Stromal cell of bone marrow (primary cell): Measurements from ENCODE around the gene TSPEAR.

Experiments
- DNase-seq: peaks from one replicate; pipeline ENCODE4 v3.0.0-alpha.2; 2012; ENCODE audit warnings: low read depth

Gene TSPEAR

DNA sequence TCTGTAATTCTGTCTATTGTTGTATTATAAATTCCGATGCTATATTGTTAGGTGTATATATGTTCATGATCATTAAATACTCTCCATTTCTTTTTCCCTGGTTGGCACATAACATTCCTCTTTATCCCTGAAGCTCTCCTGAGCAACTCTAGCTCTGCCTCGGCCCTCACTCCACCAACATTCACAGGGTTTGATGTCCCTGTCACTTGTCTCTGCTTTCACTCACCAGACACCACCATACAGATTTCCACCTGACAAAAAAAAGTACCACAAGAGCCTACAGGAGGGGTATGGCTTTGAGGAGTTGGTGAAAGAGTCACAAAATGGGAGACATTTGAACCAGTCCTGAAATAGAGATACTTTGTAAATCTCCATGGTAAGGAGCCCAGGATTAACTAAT is 8.8 kb upstream of the TSPEAR start:
- DNase-seq: no peak

GRCh38 chr21:44718571-44718970 is 7.2 kb upstream of the TSPEAR start:
- no peak for DNase-seq

- DNase-seq: no peak
Observed at GRCh38 chr21:44718093-44718492, 6.7 kb upstream of the TSPEAR start.

GRCh38 chr21:44716984-44717383 is 5.6 kb upstream of the TSPEAR start:
- DNase-seq: no peak

DNA sequence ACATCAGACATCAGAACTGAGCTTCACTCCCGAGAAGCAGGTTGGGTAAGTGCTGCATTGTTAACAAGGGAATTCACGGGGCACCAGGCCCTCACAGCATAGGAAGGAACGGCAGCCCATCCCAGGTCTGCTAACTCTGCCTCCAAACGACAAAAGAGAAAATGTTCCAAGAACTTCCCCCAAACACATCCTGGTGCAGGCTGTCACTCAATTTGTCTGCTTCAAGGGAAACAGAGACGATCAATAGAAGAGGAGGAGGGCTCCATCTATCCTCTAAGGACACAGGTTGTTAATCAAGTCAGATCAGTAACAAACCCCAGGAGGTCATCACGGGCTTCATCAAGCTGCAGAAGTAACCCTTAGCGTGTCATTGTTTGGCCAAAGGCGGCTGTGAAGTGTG is 3.5 kb upstream of the TSPEAR start:
- no peak for DNase-seq

- no peak for DNase-seq
Observed at GRCh38 chr21:44713846-44714245, 2.5 kb upstream of the TSPEAR start.

DNA sequence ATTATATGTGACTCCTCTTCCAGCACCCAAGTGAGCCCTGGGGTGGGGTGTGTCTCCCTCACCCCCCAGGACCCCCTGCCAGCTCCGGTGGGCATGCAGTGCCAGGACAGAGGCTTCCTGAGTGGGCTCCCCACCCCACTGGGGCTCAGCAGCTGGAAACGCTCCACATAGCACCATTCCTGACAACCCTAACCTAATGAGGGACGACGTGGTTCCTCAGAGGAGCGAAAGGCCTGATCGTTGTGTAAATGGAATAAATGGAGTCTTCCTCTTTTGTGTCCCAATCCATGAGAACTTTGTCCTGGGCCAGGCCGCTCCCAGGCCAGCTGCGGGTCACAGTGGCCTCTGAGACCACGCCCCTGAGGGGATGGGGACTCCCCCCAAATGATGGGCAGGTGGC is 1.8 kb upstream of the TSPEAR start:
- no peak for DNase-seq

- no peak for DNase-seq
Observed at GRCh38 chr21:44712203-44713028, 1.0 kb upstream of the TSPEAR start.

DNA sequence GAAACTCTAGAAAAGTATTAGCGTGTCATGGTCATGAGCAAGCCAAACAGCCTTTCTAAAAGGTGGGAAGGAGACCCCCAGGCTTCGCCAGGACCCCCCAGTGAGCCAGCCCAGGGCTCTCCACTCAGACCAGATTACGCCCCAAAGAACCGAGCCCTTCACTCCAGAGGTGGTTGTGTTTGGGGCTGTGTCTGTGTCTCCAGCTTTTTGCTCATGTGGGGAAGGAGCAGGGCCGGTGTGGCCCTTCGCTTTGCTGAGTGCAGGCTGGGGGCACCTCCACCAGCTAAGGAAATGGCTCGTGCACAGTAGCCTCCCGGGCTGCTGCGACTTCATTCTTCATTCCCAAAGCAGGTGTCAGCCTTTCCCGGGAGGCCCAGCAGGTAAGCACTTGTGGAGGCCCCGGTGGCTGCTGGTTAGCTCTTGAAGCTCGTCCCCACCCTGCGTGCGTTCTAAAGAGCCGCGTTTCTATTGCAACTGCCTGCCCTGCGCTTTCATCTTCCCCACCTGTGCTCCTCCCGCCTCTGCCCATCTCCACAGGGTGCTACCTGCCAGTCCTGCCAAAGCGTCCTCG is 531 bp downstream of the TSPEAR start:
- DNase-seq: no peak

GRCh38 chr21:44710294-44710665 is 1.1 kb downstream of the TSPEAR start:
- no peak for DNase-seq

GRCh38 chr21:44709426-44710293 is 1.7 kb downstream of the TSPEAR start:
- no peak for DNase-seq

DNA sequence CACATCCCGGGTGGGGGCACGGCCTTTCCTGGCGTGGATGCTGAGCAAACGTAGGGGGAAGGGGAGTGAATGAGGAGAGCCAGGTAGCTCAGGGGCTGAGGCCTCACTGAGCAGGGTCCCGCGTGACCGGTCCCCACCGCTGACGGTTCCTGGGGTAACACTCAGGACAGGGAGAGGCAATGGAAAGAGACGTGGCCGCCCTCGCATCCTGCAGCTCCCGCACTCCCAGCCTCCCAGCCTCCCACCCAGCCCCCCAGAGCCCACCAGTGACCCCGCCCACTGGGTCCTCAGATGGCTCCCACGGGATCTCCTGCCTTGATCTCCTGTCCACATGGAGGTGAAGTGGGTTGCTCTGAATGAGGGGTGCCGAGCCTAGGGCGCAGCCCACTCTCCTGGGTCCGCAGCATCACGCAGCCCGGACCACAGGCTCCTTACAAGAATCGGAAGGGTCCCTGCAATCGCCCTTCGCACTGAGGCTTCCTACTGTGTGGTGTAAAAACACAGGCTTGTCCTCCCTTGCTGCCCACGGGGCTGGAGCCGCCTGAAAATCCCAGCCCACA is 2.4 kb downstream of the TSPEAR start:
- DNase-seq: no peak

DNA sequence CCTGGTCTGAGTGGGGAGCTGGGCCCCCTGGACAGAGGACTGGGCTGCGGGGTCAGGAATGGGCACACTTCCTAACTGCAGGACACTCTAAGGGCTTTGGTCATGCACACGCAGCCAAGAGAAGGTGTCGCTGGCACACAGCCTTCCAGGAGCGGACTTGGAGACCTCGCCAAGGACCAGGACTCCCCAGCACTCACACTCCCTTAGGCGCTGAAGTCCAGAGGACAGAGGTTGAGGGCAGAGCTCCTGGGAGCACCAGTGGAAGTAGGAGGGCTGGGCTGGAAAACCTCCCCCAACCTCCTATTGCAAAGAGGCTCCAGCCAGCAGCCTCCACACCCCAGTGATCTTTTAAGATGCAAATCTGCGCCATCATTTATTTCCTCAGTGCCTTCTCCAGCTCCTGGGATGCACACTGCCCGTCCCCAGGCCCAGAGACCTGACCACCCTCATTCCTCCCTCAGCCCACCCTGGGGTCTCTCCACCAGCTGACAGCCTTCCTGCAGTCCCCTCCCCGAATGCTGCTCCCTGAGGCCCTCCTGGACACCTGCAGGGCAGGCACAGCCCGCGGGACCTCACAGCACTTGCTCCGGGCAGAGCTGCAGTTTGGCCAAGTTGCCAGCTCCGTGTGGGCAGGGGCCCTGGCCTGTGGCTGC is 3.0 kb downstream of the TSPEAR start:
- no peak for DNase-seq

GRCh38 chr21:44706706-44707581 is 4.4 kb downstream of the TSPEAR start:
- DNase-seq: no peak

DNA sequence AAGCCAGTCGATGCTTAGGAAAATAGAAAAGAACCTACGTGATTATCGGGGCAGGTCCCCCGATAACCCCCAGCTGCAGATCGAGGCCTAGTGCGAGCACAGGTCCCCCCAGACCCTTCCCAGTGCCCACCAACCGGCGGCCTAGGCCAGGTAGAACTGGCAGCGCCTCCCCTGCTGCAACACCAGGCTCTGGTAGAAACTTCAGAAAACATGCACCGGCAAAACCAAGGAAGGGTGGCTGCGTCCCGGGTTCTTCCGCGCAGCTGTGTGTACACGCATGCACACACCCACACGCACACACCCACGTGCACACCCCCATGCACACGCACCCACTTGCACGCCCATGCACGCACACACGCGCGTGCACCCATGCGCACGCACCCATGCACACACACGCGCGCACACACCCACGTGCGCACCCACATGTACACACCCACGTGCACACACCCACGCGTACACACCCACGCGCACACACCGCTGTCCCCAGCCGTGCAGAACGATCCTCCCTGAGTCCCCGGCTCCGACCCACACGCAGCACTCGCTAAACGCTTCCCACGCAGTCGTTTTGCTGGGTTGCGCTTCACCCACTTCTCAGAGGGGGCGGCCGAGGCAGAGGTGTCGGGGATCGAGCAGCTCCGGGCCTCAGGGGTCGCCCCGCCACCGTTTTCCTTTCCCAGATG is 5.2 kb downstream of the TSPEAR start:
- DNase-seq: no peak

DNA sequence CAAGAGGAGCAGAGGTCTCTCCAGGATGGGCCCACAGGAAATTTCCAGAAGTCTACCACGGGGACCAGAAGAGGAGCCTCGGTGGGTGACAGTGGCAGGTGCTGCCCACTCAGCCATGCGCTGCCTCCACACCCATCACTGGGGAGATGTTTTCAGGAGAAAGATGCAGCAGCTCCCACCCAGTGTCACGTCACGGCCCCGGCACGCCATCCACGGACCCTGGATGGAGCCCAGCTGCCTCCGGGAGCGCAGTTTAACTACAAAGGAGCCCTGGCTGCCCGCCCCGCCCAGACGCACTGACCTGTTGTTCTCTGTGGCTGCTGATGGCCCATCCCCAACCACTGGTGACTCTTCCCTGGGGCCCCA is 6.8 kb downstream of the TSPEAR start:
- no peak for DNase-seq

GRCh38 chr21:44703731-44704635 is 7.4 kb downstream of the TSPEAR start:
- DNase-seq: no peak

DNA sequence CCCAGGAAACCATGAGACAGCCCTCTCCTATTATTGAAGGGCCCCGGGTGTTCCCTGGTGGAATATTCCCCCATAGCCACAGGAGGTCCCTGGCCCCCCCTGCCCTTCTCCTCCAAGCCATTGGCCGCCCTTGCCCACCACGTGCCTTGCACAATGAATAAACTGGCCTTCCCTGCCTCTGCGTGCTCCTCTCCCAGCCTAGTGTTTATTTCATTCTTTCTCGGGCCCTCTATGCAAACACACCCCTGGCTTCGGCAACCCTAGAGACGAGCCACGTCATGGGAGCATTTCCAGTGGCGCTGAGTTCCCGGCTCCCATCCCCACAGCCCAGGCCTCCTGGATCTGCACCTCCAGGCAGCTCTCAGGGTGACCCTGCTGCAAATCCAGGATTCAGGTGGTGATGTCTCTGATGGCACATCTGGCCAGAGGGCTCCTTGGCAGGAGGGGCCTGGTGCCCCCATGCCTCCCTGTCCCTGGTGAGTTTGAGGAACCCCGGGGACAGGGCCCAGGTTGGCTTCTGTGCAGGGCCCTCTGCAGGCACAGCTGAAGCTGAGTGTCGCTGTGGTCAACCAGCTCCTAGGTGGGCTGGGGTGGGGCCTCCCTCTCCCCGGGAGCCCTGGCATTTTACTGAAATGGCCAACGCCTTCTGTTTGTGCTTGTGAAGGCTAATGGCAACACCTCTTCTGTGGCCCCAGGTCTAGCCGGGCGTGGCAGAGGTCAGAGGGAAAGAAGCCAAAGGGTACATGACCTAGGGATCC is 8.2 kb downstream of the TSPEAR start:
- DNase-seq: no peak
